A673 (cell line): ENCODE measurements around the gene C12orf76. TPM values are rescaled to one million over a fixed set of nuclear protein-coding genes. Genes with fewer than 3 reads are reported as not detected.

Experiments
- BruUV-seq: library from RNA; stranded (reverse); fragments of 400-500 nt; replicated peaks from 2 replicates; lab custom pipeline; 2021; lab: Mats Ljungman, UMichigan
- CTCF ChIA-PET: fragments of 300-600 bp; sonication (Branson Sonifier 250); formaldehyde crosslinking; loops from one replicate; lab custom pipeline; 2022; ENCODE audit warnings: antibody characterized with exemption; lab: Charles Lee
- POLR2A ChIA-PET: fragments of 300-600 bp; sonication (Branson Sonifier 250); formaldehyde crosslinking; loops from one replicate; lab custom pipeline; 2022; ENCODE audit warnings: antibody characterized with exemption; ENCODE audit not compliant: low non-redundant PET; lab: Charles Lee
- DNase-seq: peaks from one replicate; pipeline ENCODE4 v3.0.0-alpha.2; 2015; ENCODE audit warnings: low spot score
- H3K27ac ChIP-seq: fragments of 200-600 bp; sonication (generic); 2 replicates; pipeline ENCODE4 v1.5.1; 2016; ENCODE audit warnings: mixed run types, low read depth, mild to moderate bottlenecking, mixed read lengths, antibody characterized with exemption, low read length; ENCODE audit not compliant: poor library complexity, severe bottlenecking
- H3K27me3 ChIP-seq: fragments of 200-600 bp; sonication (generic); replicated peaks from 2 replicates; pipeline ENCODE4 v1.6.1; 2017; ENCODE audit warnings: mixed run types, low read depth, mild to moderate bottlenecking, mixed read lengths, antibody characterized with exemption, low read length; ENCODE audit not compliant: insufficient read depth, poor library complexity
- H3K36me3 ChIP-seq: fragments of 200-600 bp; sonication (generic); 2 replicates; pipeline ENCODE4 v1.6.1; 2016; ENCODE audit warnings: mixed run types, mild to moderate bottlenecking, mixed read lengths, antibody characterized with exemption, low read length; ENCODE audit not compliant: insufficient read depth, poor library complexity, severe bottlenecking
- H3K4me1 ChIP-seq: fragments of 200-600 bp; sonication (generic); 2 replicates; pipeline ENCODE4 v1.6.1; 2017; ENCODE audit warnings: mixed run types, mild to moderate bottlenecking, mixed read lengths, antibody characterized with exemption, low read length; ENCODE audit not compliant: insufficient read depth, poor library complexity, severe bottlenecking
- H3K4me3 ChIP-seq: fragments of 200-600 bp; sonication (generic); 2 replicates; pipeline ENCODE4 v1.5.1; 2016; ENCODE audit warnings: low read depth, mixed run types, mild to moderate bottlenecking, mixed read lengths, low read length; ENCODE audit not compliant: poor library complexity, severe bottlenecking
- H3K9me3 ChIP-seq: fragments of 200-600 bp; sonication (generic); 2 replicates; pipeline ENCODE4 v1.6.1; 2016; ENCODE audit warnings: mixed run types, low read depth, mild to moderate bottlenecking, mixed read lengths, antibody characterized with exemption, low read length; ENCODE audit not compliant: poor library complexity, severe bottlenecking
- CTCF ChIP-seq: fragments of 300-800, 200-600 bp; sonication (generic); conservative IDR thresholded peaks from 2 replicates; pipeline ENCODE4 v1.5.1; 2017; ENCODE audit warnings: low read depth, mild to moderate bottlenecking, antibody characterized with exemption, low read length, moderate library complexity, mixed read lengths
- EZH2 ChIP-seq: fragments of 200-600 bp; sonication (generic); IDR thresholded peaks from 2 replicates; pipeline ENCODE4 v1.6.1; 2017; ENCODE audit warnings: borderline replicate concordance, low read depth, mild to moderate bottlenecking, mixed read lengths, antibody characterized with exemption, low read length; ENCODE audit not compliant: poor library complexity, severe bottlenecking
- intact Hi-C: fragments of 100-400 bp; cut with micrococcal nuclease; formaldehyde crosslinking; loops from one replicate; pipeline ENCODE4 v1.10.0; 2022; ENCODE audit not compliant: unreplicated experiment
- total RNA-seq: library from RNA; stranded (reverse); gene quantifications from 2 replicates; pipeline ENCODE4 v1.2.3, GENCODE V29; 2021

C12orf76 gene
- total RNA-seq, 1 experiment from 2014 or later: 14.5 TPM

DNA sequence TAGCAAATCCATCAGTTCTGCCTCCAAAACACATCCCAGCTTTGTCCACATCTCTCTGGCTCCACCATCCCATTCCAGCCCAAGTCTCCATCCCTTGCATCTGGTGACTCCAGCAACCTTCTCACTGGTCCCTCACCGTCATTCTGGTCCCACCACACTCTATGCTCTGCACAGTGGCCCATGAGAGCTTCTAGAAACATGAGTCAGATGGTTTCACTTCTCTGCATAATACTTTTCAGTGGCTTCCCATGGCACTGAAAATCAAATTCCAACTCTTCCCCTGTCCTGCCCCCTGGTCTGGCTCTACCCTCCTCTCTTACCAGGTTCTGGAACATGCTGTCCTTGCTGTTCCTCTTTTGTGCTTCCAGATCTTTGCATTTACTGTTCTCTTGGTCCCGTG is 17.2 kb upstream of the C12orf76 start:
- Histone ChIP-seq H3K9me3 (no peaks in the 10 kb centered on the region), H3K36me3 (no peaks in the 10 kb centered on the region), H3K27ac (no peak overlapping the region), H3K4me1 (no peaks in the 10 kb centered on the region), H3K27me3 (no peaks in the 10 kb centered on the region), H3K4me3 (no peak overlapping the region)
- no TSS peak for BruUV-seq
- ChIA-PET POLR2A (no interaction called here), CTCF (interaction anchor here (0.6 kb wide), 1 partner anchor 48 kb away, joined by 6 read pairs; no protein-coding TSS in a partner anchor)
- no peak for TF ChIP-seq CTCF
- no peak for DNase-seq
- intact Hi-C loops: no loop called here

- Histone ChIP-seq H3K27me3 (no peaks in the 10 kb centered on the region), H3K27ac (no peak overlapping the region), H3K4me1 (peaks cover 7% of the 10 kb centered on the region), H3K9me3 (no peaks in the 10 kb centered on the region), H3K4me3 (no peak overlapping the region), H3K36me3 (no peaks in the 10 kb centered on the region)
- TF ChIP-seq CTCF: no peak
- no peak for TF ChIP-seq EZH2
- BruUV-seq: no TSS peak
- no peak for DNase-seq
- intact Hi-C loops: no loop called here
- POLR2A ChIA-PET: no interaction called here
- CTCF ChIA-PET: no interaction called here
Measured at GRCh38 chr12:110062241-110062640, 13.9 kb upstream of the C12orf76 start.

GRCh38 chr12:110059651-110060000 is 11.3 kb upstream of the C12orf76 start:
- ChIA-PET CTCF (no interaction called here), POLR2A (no interaction called here)
- Histone ChIP-seq H3K27ac (no peak overlapping the region), H3K4me3 (no peak overlapping the region), H3K36me3 (no peaks in the 10 kb centered on the region), H3K9me3 (no peaks in the 10 kb centered on the region), H3K27me3 (no peaks in the 10 kb centered on the region), H3K4me1 (peaks cover 11% of the 10 kb centered on the region)
- intact Hi-C loops: no loop called here
- no peak for DNase-seq
- BruUV-seq: no TSS peak
- TF ChIP-seq EZH2: no peak
- no peak for TF ChIP-seq CTCF
